Measurements from ENCODE around the gene CDC42SE2.

Gene CDC42SE2

DNA sequence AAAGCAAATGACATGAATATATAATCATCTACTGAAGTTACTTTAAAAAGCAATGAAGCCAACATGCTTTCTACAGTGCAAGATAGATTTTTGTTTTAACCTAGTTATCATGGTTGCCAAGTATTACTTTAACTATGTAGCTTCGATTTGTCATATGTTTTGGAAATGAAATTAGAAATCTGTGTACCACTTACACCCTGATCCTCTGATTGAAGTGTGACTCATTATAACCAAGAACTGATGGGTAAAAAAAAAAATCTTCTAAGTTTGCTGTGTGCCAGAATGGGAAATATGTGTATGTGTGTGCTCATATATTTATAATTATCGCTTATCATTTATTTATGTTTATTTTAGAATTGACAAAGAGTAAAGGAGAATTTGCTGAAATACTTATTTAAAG, 9.1 kb upstream of the CDC42SE2 start:
- TF ChIP-seq, protein P1, sequence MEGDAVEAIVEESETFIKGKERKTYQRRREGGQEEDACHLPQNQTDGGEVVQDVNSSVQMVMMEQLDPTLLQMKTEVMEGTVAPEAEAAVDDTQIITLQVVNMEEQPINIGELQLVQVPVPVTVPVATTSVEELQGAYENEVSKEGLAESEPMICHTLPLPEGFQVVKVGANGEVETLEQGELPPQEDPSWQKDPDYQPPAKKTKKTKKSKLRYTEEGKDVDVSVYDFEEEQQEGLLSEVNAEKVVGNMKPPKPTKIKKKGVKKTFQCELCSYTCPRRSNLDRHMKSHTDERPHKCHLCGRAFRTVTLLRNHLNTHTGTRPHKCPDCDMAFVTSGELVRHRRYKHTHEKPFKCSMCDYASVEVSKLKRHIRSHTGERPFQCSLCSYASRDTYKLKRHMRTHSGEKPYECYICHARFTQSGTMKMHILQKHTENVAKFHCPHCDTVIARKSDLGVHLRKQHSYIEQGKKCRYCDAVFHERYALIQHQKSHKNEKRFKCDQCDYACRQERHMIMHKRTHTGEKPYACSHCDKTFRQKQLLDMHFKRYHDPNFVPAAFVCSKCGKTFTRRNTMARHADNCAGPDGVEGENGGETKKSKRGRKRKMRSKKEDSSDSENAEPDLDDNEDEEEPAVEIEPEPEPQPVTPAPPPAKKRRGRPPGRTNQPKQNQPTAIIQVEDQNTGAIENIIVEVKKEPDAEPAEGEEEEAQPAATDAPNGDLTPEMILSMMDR (IDR thresholded peaks at IDR 0.05; ENCODE audit: control extremely low read depth, extremely low read depth, low read depth, missing control alignments): no peak
- no peak for DNase-seq (ENCODE audit: extremely low spot score)
- POLR2A ChIA-PET: interaction anchor here (0.7 kb wide), 1 partner anchor 35 kb away, joined by 3 read pairs; no protein-coding TSS in a partner anchor
- CTCF ChIA-PET: interaction anchor here (0.8 to 3.8 kb wide), 6 partner anchors 11 to 127 kb away, joined by 3 to 17 read pairs (median 3); partner anchors contain the start of gene CDC42SE2

DNA sequence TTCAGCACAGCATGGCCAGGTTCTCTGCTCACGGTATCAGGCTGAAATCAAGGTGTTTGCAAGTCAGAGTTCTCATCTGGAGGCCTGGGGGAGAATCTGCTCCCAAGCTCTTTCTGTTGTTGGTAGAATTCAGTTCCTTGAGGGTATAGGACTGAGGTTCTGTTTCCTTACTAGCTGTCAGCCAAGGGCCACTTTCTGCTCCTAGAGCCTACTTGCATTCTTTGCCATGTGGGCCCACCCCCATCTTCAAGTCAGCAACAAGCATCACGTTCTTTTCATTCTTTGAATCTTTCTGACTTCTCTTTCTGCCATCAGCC, 7.4 kb upstream of the CDC42SE2 start:
- no peak for DNase-seq (ENCODE audit: extremely low spot score)
- CTCF ChIA-PET: interaction anchor here (1.1 to 2.0 kb wide), 3 partner anchors 9 to 18 kb away, joined by 4 read pairs; no protein-coding TSS in a partner anchor
- POLR2A ChIA-PET: no interaction called here

DNA sequence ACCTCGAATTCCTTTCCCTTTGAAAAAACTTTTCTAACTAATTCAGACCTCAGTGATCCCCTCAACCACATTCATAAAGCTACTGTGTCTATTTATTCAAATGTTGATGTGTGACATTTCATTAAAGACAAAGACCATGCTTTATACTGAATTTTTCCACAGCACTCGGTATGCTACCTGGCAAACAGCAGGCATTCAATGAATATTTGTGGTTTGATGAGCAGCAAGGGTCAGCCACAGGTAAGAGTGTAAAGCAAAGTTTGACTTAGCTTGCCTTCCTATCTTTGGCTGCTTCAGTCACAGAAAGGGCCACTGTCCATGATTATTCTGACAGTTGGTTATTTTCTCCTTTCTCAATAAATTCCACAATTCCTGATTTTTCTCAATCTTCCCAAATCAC, 5.1 kb upstream of the CDC42SE2 start:
- POLR2A ChIA-PET: no interaction called here
- CTCF ChIA-PET: interaction anchor here (1.6 to 3.5 kb wide), 5 partner anchors 8 to 123 kb away, joined by 4 to 14 read pairs (median 8); no protein-coding TSS in a partner anchor
- no peak for DNase-seq (ENCODE audit: extremely low spot score)
- TF ChIP-seq, protein P1 (IDR thresholded peaks at IDR 0.05; ENCODE audit: control extremely low read depth, extremely low read depth, low read depth, missing control alignments): no peak

More for the DNA sequence above, 7.4 kb upstream of the CDC42SE2 start:
- TF ChIP-seq, protein P1 (IDR thresholded peaks at IDR 0.05; ENCODE audit: control extremely low read depth, extremely low read depth, low read depth, missing control alignments): no peak

DNA sequence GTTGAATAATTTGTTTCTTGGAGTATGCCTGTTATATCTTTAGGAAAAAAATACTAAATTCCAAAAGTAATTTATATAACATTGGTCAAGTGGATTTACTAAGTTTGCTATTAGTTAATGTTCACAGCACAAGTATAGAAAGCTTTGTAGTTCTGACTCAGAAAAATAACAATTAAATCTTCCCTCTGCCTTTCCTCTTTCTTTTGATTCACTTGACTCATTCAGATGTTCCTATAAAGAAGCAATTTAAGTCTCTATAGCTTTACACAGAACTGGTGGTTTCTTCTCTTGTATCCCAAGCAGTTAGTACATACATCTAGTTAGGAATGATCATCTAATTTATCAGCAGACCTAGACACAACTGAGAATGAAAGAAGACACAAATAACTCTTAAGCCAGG, 4.5 kb upstream of the CDC42SE2 start:
- CTCF ChIA-PET: interaction anchor here (1.1 to 3.5 kb wide), 7 partner anchors 9 to 122 kb away, joined by 3 to 14 read pairs (median 6); no protein-coding TSS in a partner anchor

DNA sequence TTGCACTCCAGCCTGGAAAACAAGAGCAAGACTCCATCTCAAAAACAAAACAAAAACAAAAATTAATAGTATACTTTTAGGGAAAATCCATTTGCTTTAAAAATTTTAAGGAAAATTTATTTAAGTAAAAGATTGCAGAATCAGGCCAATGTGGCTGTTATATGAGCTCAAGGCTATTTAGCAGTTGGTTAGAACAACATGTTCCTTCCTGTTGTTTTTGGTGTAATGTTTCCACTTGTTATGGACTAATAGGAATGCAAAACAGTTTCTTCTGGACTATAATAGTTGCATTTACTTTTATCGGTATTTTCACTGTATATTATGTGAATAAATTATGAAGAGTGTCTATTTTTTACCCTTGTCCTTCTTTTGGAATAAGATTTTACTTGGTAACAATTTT, 3.0 kb upstream of the CDC42SE2 start:
- DNase-seq (ENCODE audit: extremely low spot score): no peak
- ChIA-PET CTCF (interaction anchor here (1.2 kb wide), 1 partner anchor 117 kb away, joined by 3 read pairs; no protein-coding TSS in a partner anchor), POLR2A (interaction anchor here (0.6 to 1.0 kb wide), 2 partner anchors 12 to 15 kb away, joined by 3 read pairs; no protein-coding TSS in a partner anchor)
- TF ChIP-seq, protein P1 (IDR thresholded peaks at IDR 0.05; ENCODE audit: control extremely low read depth, extremely low read depth, low read depth, missing control alignments): no peak

More for the DNA sequence above, 4.5 kb upstream of the CDC42SE2 start:
- TF ChIP-seq, protein P1 (IDR thresholded peaks at IDR 0.05; ENCODE audit: control extremely low read depth, extremely low read depth, low read depth, missing control alignments): no peak
- POLR2A ChIA-PET: no interaction called here
- DNase-seq (ENCODE audit: extremely low spot score): no peak

DNA sequence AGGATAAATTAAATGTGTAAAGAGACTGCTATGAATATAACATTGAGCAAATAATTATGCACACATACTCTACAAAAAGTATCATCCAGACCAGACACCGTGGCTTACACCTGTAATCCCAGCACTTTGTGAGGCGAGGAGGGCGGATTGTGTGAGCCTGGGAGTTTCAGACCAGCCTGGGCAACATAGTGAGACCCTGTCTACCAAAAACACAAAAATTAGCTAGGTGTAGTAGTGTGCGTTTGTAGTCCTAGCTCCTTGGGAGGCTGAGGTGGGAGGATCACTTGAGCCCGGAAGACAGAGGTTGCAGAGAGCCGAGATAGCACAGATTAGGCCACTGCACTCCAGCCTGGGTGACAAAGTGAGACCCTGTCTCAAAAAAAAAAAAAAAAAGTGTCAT, 2.4 kb upstream of the CDC42SE2 start:
- POLR2A ChIA-PET: interaction anchor here (0.6 to 1.0 kb wide), 3 partner anchors 11 to 60 kb away, joined by 3 to 7 read pairs (median 3); no protein-coding TSS in a partner anchor
- DNase-seq (ENCODE audit: extremely low spot score): no peak
- CTCF ChIA-PET: interaction anchor here (1.2 kb wide), 1 partner anchor 117 kb away, joined by 3 read pairs; no protein-coding TSS in a partner anchor
- TF ChIP-seq, protein P1 (IDR thresholded peaks at IDR 0.05; ENCODE audit: control extremely low read depth, extremely low read depth, low read depth, missing control alignments): no peak
